Measurements from ENCODE around the gene NFKBIE. TPM values are rescaled to one million over a fixed set of nuclear protein-coding genes. Genes with fewer than 3 reads are reported as not detected.

NFKBIE gene
- total and polyA plus RNA-seq, 2 experiments from 2014 or later, result 14.6 to 25.9 TPM

GRCh38 chr6:44219053-44219814 is 46.1 kb downstream of the NFKBIE start:
- H3K4me3 Mint-ChIP-seq, result peak overlapping the region; percentile 82
- peak overlapping the region; percentile 61 for H3K4me3 ChIP-seq
- H3K9me2 ChIP-seq (ENCODE audit: insufficient read depth), result no peaks in the 10 kb centered on the region
- H3K36me3 ChIP-seq (ENCODE audit: insufficient read depth), result no peaks in the 10 kb centered on the region
- DNase-seq (ENCODE audit: low spot score), result peak; percentile 97
- H3K4me1 ChIP-seq (ENCODE audit: insufficient read depth), result peaks cover 49% of the 10 kb centered on the region
- peaks cover 55% of the 10 kb centered on the region for H3K4me1 Mint-ChIP-seq
- peaks cover 2% of the 10 kb centered on the region for H4K20me1 ChIP-seq (replicated peaks; ENCODE audit: insufficient read depth)
- ATAC-seq, result peak; percentile 61
- no peaks in the 10 kb centered on the region for H3K9me3 Mint-ChIP-seq
- 0 out of 2 replicates have a peak overlapping the region, but pooled peaks have one; percentile 9 for H2AFZ ChIP-seq
- H3K27ac ChIP-seq (ENCODE audit: low read depth), result peak overlapping the region; percentile 100
- peak overlapping the region; percentile 99 for H3K27ac Mint-ChIP-seq
- H3K79me2 ChIP-seq (replicated peaks; ENCODE audit: insufficient read depth), result peaks cover 7% of the 10 kb centered on the region
- peaks cover 22% of the 10 kb centered on the region for H3K27me3 Mint-ChIP-seq (ENCODE audit: insufficient read depth, low read depth, poor library complexity)
- H3K36me3 Mint-ChIP-seq (ENCODE audit: low read depth), result peaks cover 4% of the 10 kb centered on the region; the same call in 2 of the 3 replicates
- TF ChIP-seq EZH2phosphoT487 (IDR thresholded peaks at IDR 0.05; ENCODE audit: unreplicated experiment) (no peak), CTCF (conservative IDR thresholded peaks at IDR 0.05; ENCODE audit: low read depth in 2 of 2) (no peak), CREB1 (CRISPR knock-in tag; IDR thresholded peaks at IDR 0.05; ENCODE audit: low read depth) (peak; percentile 30; the same call in 1 of the 2 replicates), POLR2AphosphoS5 (IDR thresholded peaks at IDR 0.05; ENCODE audit: low read depth) (peak; percentile 61), ZNF462 (CRISPR knock-in tag; IDR thresholded peaks at IDR 0.05) (no peak), ZNF331 (CRISPR knock-in tag; IDR thresholded peaks at IDR 0.05; ENCODE audit: low read depth) (no peak), ZNF114 (CRISPR knock-in tag; IDR thresholded peaks at IDR 0.05) (no peak), STAT1 (IDR thresholded peaks at IDR 0.05; ENCODE audit: unreplicated experiment) (no peak), ETS1 (IDR thresholded peaks at IDR 0.05) (no peak)
- peaks cover 42% of the 10 kb centered on the region for H3F3A ChIP-seq (replicated peaks; ENCODE audit: low read depth)
- peak overlapping the region; percentile 89 for H3K4me2 ChIP-seq
- H3K27me3 ChIP-seq (ENCODE audit: insufficient read depth), result no peaks in the 10 kb centered on the region

Data from GM23338 (cell line).